Measurements from ENCODE around the gene ELP5. TPM values are rescaled to one million over a fixed set of nuclear protein-coding genes. Genes with fewer than 3 reads are reported as not detected.
A peak's percentile ranks its signal among the peaks of the same experiment; 100 is the strongest.

ELP5 gene, protein sequence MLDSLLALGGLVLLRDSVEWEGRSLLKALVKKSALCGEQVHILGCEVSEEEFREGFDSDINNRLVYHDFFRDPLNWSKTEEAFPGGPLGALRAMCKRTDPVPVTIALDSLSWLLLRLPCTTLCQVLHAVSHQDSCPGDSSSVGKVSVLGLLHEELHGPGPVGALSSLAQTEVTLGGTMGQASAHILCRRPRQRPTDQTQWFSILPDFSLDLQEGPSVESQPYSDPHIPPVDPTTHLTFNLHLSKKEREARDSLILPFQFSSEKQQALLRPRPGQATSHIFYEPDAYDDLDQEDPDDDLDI
- total RNA-seq: 20.8 and 29.0 TPM in 2 replicates

GRCh38 chr17:7252176-7253043 is at the start of gene ELP5:
Gene ELP5 (plus strand): TSS chr17:7252215. CDS start chr17:7252551, 336 bp downstream.
- peak; percentile 9 for TF ChIP-seq CTCF (IDR thresholded peaks at IDR 0.05; ENCODE audit: insufficient read depth, low read length, poor library complexity, severe bottlenecking)
- DNase-seq (ENCODE audit: low read depth): peak; percentile 74
- Histone ChIP-seq H3K36me3 (ENCODE audit: control insufficient read depth, insufficient read depth, low read length) (peaks cover 3% of the 10 kb centered on the region), H3K4me3 (ENCODE audit: low read depth, low read length) (peak within 1 kb of the TSS; percentile 81), H3K27me3 (ENCODE audit: control insufficient read depth, insufficient read depth, low read length) (no peaks in the 10 kb centered on the region)

- no peak for TF ChIP-seq CTCF (IDR thresholded peaks at IDR 0.05; ENCODE audit: insufficient read depth, low read length, poor library complexity, severe bottlenecking)
- H3K27me3 ChIP-seq (ENCODE audit: control insufficient read depth, insufficient read depth, low read length): no peaks in the 10 kb centered on the region
- H3K36me3 ChIP-seq (ENCODE audit: control insufficient read depth, insufficient read depth, low read length): peaks cover 4% of the 10 kb centered on the region
- no peak for DNase-seq (ENCODE audit: low read depth)
- no peak overlapping the region for H3K4me3 ChIP-seq (ENCODE audit: low read depth, low read length)
Measured at GRCh38 chr17:7203391-7203790, 48.6 kb upstream of the ELP5 start.

- TF ChIP-seq CTCF (IDR thresholded peaks at IDR 0.05; ENCODE audit: insufficient read depth, low read length, poor library complexity, severe bottlenecking): no peak
- peaks cover 4% of the 10 kb centered on the region for H3K36me3 ChIP-seq (ENCODE audit: control insufficient read depth, insufficient read depth, low read length)
- H3K4me3 ChIP-seq (ENCODE audit: low read depth, low read length): peak overlapping the region; percentile 29
- DNase-seq (ENCODE audit: low read depth): no peak
- H3K27me3 ChIP-seq (ENCODE audit: control insufficient read depth, insufficient read depth, low read length): no peaks in the 10 kb centered on the region
Measured at GRCh38 chr17:7204336-7204735, 47.7 kb upstream of the ELP5 start.

DNA sequence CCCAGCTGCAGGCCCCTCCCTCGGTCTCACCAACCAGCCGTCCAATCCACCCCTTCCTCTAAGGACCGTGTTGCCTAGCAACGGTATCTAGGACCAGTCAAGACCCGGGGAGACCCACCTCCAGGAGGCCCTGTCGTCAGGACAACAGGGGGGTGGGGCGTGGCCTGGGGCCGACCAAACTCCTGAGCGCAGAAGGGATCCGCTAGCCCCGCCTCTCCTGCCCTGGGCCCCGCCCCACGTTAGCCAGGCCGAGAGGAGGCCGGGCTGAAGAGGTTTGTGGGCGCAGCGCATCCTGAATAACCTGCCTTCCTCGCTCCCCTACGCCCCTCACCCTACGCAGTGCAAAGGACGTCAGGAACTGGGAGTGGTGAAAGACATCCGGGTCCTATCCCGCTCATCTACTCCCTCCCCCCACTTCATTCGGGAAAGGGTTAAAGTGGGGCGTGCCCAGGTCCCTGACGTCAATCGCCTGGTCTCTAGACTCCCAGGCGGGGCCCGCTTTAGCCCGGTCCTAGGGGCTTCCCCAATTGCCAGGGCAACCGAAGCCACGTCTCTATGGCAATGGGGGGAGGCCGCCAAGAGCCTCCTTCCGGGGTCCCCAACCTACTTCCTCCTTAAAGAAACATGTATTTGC is 47.1 kb upstream of the ELP5 start:
- Histone ChIP-seq H3K4me3 (ENCODE audit: low read depth, low read length) (peak overlapping the region; percentile 29), H3K36me3 (ENCODE audit: control insufficient read depth, insufficient read depth, low read length) (peaks cover 4% of the 10 kb centered on the region), H3K27me3 (ENCODE audit: control insufficient read depth, insufficient read depth, low read length) (no peaks in the 10 kb centered on the region)
- no peak for DNase-seq (ENCODE audit: low read depth)
- no peak for TF ChIP-seq CTCF (IDR thresholded peaks at IDR 0.05; ENCODE audit: insufficient read depth, low read length, poor library complexity, severe bottlenecking)

DNA sequence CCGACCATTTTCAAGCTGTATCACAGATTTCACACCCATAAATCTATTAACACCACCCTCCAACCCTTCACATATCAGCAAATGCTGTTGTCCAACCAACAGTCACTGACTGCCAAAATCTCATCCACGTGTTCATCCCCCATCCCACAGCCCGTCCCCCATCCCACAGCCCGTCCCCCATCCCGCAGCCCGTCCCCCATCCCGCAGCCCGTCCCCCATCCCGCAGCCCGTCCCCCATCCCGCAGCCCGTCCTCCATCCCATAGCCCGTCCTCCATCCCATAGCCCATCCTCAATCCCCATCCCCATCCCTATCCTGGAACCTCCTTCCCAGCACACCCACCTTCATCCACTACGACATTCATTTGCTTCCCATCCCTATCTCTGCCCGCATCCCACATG is 46.5 kb upstream of the ELP5 start:
- no peaks in the 10 kb centered on the region for H3K27me3 ChIP-seq (ENCODE audit: control insufficient read depth, insufficient read depth, low read length)
- DNase-seq (ENCODE audit: low read depth): no peak
- H3K4me3 ChIP-seq (ENCODE audit: low read depth, low read length): peak overlapping the region; percentile 29
- H3K36me3 ChIP-seq (ENCODE audit: control insufficient read depth, insufficient read depth, low read length): peaks cover 4% of the 10 kb centered on the region
- no peak for TF ChIP-seq CTCF (IDR thresholded peaks at IDR 0.05; ENCODE audit: insufficient read depth, low read length, poor library complexity, severe bottlenecking)

Measured in kidney epithelial cell (primary cell).